Renal pelvis (tissue), 4 donors: Measurements from ENCODE around the gene DDX28. TPM values are rescaled to one million over a fixed set of nuclear protein-coding genes. Genes with fewer than 3 reads are reported as not detected.
"Not testable (repeated sequence)": the region's sequence is repeated elsewhere in the genome, so short reads cannot be mapped to it uniquely, and the experiment has no call there.

Experiments
- DNase-seq: peaks from one replicate; pipeline ENCODE4 v3.0.0-alpha.2; 2013
- polyA plus RNA-seq, 3 donors: library from polyadenylated mRNA; unstranded; fragments of 120-200 nt; gene quantifications; one replicate each; pipeline ENCODE4 v1.2.1, GENCODE V29; 2013; ENCODE audit not compliant: insufficient read length in 3 of 3

DDX28 gene
- polyA plus RNA-seq, 3 donors = 10.6 to 12.5 (median 11.3) TPM

GRCh38 chr16:68047987-68048386 is 25.0 kb upstream of the DDX28 start:
- no peak for DNase-seq

GRCh38 chr16:68046106-68046505 is 23.1 kb upstream of the DDX28 start:
- no peak for DNase-seq

GRCh38 chr16:68041783-68042182 is 18.8 kb upstream of the DDX28 start:
- DNase-seq = no peak

GRCh38 chr16:68040506-68041288 is 17.7 kb upstream of the DDX28 start:
- peak; percentile 53 for DNase-seq

GRCh38 chr16:68037841-68038597 is 15.0 kb upstream of the DDX28 start:
- DNase-seq = no peak

- DNase-seq = no peak
Observed at GRCh38 chr16:68035227-68035626, 12.2 kb upstream of the DDX28 start.

- no peak for DNase-seq
Observed at GRCh38 chr16:68033101-68033500, 10.1 kb upstream of the DDX28 start.

GRCh38 chr16:68031951-68032350 is 8.9 kb upstream of the DDX28 start:
- DNase-seq = no peak

- DNase-seq = not testable (repeated sequence)
Observed at GRCh38 chr16:68030108-68030507, 7.1 kb upstream of the DDX28 start.

- DNase-seq = no peak
Observed at GRCh38 chr16:68028996-68029395, 6.0 kb upstream of the DDX28 start.

- DNase-seq = no peak
Observed at GRCh38 chr16:68022278-68022727, 729 bp downstream of the DDX28 start.

- DNase-seq = no peak
Observed at GRCh38 chr16:68021490-68021889, 1.5 kb downstream of the DDX28 start.

- DNase-seq = no peak
Observed at GRCh38 chr16:68019167-68019680, 3.8 kb downstream of the DDX28 start.

GRCh38 chr16:68015681-68016080 is 7.4 kb downstream of the DDX28 start, which contains the start of gene DPEP2NB:
TSS of gene DPEP2NB (minus strand) at chr16:68015911. CDS start at chr16:68015770, 141 bp downstream.
- DNase-seq = no peak

- no peak for DNase-seq
Observed at GRCh38 chr16:68013440-68013839, 9.6 kb downstream of the DDX28 start.

- not testable (repeated sequence) for DNase-seq
Observed at GRCh38 chr16:68009872-68010271, 13.2 kb downstream of the DDX28 start.

GRCh38 chr16:68009157-68009735 is 13.8 kb downstream of the DDX28 start:
- no peak for DNase-seq

- no peak for DNase-seq
Observed at GRCh38 chr16:68005786-68006286, 17.2 kb downstream of the DDX28 start.

- no peak for DNase-seq
Observed at GRCh38 chr16:68005211-68005610, 17.8 kb downstream of the DDX28 start.

GRCh38 chr16:68003031-68003430 is 20.0 kb downstream of the DDX28 start:
- DNase-seq = no peak

- DNase-seq = no peak
Observed at GRCh38 chr16:68000450-68000849, 22.6 kb downstream of the DDX28 start.

GRCh38 chr16:67999985-68000384 is 23.0 kb downstream of the DDX28 start:
- no peak for DNase-seq
